DMS79 treated with DMSO at 0.1 percent for 48 hours (cell line): Measurements from ENCODE around the gene RGL3.
A peak's percentile ranks its signal among the peaks of the same experiment; 100 is the strongest.
"Not testable (repeated sequence)": the region's sequence is repeated elsewhere in the genome, so short reads cannot be mapped to it uniquely, and the experiment has no call there.

ENCODE experiments used
- DNase-seq: peaks from one replicate; lab custom pipeline; 2025; lab: John Stamatoyannopoulos, UW

The RGL3 gene

GRCh38 chr19:11383706-11384048 lies 35.4 kb downstream of the RGL3 start:
- peak; percentile 50 for DNase-seq

- peak; percentile 52 for DNase-seq
These were observed 36.0 kb downstream of the RGL3 start for GRCh38 chr19:11382898-11383705.

GRCh38 chr19:11380653-11381537 lies 38.2 kb downstream of the RGL3 start:
- DNase-seq, result no peak

GRCh38 chr19:11379857-11380350 lies 39.2 kb downstream of the RGL3 start:
- DNase-seq, result no peak

GRCh38 chr19:11379269-11379845 lies 39.8 kb downstream of the RGL3 start:
- DNase-seq, result not testable (repeated sequence)

GRCh38 chr19:11378319-11379189 lies 40.6 kb downstream of the RGL3 start:
- DNase-seq, result peak; percentile 5

- DNase-seq, result no peak
These were observed 41.4 kb downstream of the RGL3 start for GRCh38 chr19:11377756-11378155.

GRCh38 chr19:11377237-11377636 lies 41.9 kb downstream of the RGL3 start:
- no peak for DNase-seq

- DNase-seq, result peak; percentile 83
These were observed 43.8 kb downstream of the RGL3 start for GRCh38 chr19:11375143-11375948.

GRCh38 chr19:11374433-11375142 lies 44.5 kb downstream of the RGL3 start, which contains the start of gene SWSAP1:
SWSAP1 (plus strand) TSS chr19:11374666; CDS start chr19:11374681, 15 bp downstream.
- DNase-seq, result peak; percentile 100

GRCh38 chr19:11373885-11374432 lies 45.2 kb downstream of the RGL3 start:
- DNase-seq, result no peak

GRCh38 chr19:11373166-11373884 lies 45.8 kb downstream of the RGL3 start:
- DNase-seq, result peak; percentile 91

GRCh38 chr19:11370744-11371143 lies 48.4 kb downstream of the RGL3 start:
- no peak for DNase-seq

- DNase-seq, result no peak
These were observed 51.6 kb downstream of the RGL3 start for GRCh38 chr19:11367528-11367927.

GRCh38 chr19:11365557-11366117 lies 53.5 kb downstream of the RGL3 start:
- no peak for DNase-seq

GRCh38 chr19:11364935-11365334 lies 54.2 kb downstream of the RGL3 start:
- DNase-seq, result no peak

- DNase-seq, result no peak
These were observed 54.7 kb downstream of the RGL3 start for GRCh38 chr19:11364296-11364904.

- no peak for DNase-seq
These were observed 55.2 kb downstream of the RGL3 start for GRCh38 chr19:11363881-11364280.
